Measurements from ENCODE around the gene HDAC9. TPM values are rescaled to one million over a fixed set of nuclear protein-coding genes. Genes with fewer than 3 reads are reported as not detected.
A peak's percentile ranks its signal among the peaks of the same experiment; 100 is the strongest.

The HDAC9 gene
- total RNA-seq, 4 donors from 2014 or later: 54.8 to 96.2 (median 87.2) TPM

DNA sequence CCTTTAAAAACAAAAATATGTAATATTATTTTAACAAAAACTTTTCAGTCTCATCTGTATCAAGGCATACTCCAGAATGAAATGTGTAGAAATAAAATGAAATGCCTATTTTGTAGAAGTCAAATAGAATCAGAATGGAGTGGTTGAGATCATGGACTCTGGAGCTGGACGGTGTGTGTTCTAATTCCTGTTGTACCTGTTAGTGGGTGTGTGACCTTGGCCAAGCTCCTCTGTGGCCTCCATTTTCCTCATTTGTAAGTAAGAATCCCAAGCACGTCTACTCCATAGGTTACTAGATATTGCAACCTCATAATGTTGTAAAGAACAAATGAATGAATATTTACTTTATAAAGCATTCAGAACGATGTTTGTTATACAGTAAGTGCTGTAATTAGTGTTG lies 74.9 kb downstream of the HDAC9 start:
- TF ChIP-seq, protein P1, sequence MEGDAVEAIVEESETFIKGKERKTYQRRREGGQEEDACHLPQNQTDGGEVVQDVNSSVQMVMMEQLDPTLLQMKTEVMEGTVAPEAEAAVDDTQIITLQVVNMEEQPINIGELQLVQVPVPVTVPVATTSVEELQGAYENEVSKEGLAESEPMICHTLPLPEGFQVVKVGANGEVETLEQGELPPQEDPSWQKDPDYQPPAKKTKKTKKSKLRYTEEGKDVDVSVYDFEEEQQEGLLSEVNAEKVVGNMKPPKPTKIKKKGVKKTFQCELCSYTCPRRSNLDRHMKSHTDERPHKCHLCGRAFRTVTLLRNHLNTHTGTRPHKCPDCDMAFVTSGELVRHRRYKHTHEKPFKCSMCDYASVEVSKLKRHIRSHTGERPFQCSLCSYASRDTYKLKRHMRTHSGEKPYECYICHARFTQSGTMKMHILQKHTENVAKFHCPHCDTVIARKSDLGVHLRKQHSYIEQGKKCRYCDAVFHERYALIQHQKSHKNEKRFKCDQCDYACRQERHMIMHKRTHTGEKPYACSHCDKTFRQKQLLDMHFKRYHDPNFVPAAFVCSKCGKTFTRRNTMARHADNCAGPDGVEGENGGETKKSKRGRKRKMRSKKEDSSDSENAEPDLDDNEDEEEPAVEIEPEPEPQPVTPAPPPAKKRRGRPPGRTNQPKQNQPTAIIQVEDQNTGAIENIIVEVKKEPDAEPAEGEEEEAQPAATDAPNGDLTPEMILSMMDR (IDR thresholded peaks at IDR 0.05): no peak
- TF ChIP-seq POLR2A (IDR thresholded peaks at IDR 0.05): no peak
- H3K27me3 ChIP-seq: no peaks in the 10 kb centered on the region
- intact Hi-C loops (cut with DNase I; ENCODE audit: low total_unique reads): no loop called here
- no peak overlapping the region for H3K4me3 ChIP-seq
- H3K4me1 ChIP-seq: no peaks in the 10 kb centered on the region
- H3K36me3 ChIP-seq: no peaks in the 10 kb centered on the region
- no peaks in the 10 kb centered on the region for H3K9me3 ChIP-seq
- no peak for DNase-seq
- H3K27ac ChIP-seq: no peak overlapping the region

DNA sequence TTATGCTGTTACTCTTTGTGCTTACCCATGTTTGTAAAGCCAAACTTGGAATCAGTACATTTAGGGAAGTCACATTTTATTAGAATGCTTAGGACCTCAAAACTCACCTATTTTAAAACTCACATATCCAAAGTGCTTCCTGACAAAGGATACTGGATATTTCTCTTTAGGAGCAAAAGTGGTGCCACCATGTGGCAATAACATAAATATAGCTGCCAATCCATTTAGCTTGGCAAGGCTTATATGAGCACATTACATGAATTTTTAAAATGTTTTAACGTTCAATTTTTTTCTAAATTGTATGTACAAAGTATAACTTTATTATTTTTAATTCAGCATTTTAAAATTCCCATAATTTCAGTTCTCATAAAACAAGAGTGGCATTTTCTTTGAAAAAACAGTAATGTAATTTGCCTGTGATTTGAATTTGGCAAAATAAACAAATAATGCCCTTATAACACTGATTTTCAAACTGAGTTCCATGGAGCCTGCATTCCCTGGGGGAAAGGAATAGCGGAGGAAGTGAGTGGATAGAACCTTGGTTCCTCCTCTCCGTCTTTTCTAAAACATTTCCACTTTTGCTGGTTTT lies 75.4 kb downstream of the HDAC9 start:
- H3K4me3 ChIP-seq: no peak overlapping the region
- H3K4me1 ChIP-seq: no peaks in the 10 kb centered on the region

DNA sequence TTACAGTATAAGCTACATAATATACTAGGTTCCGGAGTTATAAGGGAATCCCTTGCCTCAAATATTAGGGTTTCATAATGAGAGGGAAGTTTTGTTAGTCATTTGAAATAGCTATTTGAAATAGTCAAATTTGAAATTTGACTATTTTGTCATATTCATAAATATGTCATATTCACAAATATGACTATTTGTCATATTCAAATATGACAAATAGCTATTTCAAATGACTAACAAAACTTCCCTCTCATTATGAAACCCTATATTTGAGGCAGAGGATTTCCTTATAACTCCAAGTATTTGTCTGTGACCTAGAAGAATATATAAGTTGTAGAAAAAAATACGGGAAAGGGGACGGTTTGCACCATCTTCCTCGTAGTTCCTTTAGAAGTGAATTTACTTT lies 76.6 kb downstream of the HDAC9 start:
- no peak for DNase-seq
- Histone ChIP-seq H3K4me3 (no peak overlapping the region), H3K4me1 (no peaks in the 10 kb centered on the region), H3K9me3 (no peaks in the 10 kb centered on the region), H3K27me3 (no peaks in the 10 kb centered on the region), H3K27ac (no peak overlapping the region), H3K36me3 (no peaks in the 10 kb centered on the region)
- intact Hi-C loops (cut with DNase I; ENCODE audit: low total_unique reads): no loop called here
- TF ChIP-seq, protein P1 (IDR thresholded peaks at IDR 0.05): no peak
- no peak for TF ChIP-seq POLR2A (IDR thresholded peaks at IDR 0.05)

More for the DNA sequence above, 75.4 kb downstream of the HDAC9 start:
- no peaks in the 10 kb centered on the region for H3K36me3 ChIP-seq
- DNase-seq: no peak
- no peak for TF ChIP-seq POLR2A (IDR thresholded peaks at IDR 0.05)
- TF ChIP-seq, protein P1 (IDR thresholded peaks at IDR 0.05): peak; percentile 41 to 56 (median 50)
- H3K9me3 ChIP-seq: no peaks in the 10 kb centered on the region
- no peaks in the 10 kb centered on the region for H3K27me3 ChIP-seq
- intact Hi-C loops (cut with DNase I; ENCODE audit: low total_unique reads): no loop called here
- no peak overlapping the region for H3K27ac ChIP-seq

DNA sequence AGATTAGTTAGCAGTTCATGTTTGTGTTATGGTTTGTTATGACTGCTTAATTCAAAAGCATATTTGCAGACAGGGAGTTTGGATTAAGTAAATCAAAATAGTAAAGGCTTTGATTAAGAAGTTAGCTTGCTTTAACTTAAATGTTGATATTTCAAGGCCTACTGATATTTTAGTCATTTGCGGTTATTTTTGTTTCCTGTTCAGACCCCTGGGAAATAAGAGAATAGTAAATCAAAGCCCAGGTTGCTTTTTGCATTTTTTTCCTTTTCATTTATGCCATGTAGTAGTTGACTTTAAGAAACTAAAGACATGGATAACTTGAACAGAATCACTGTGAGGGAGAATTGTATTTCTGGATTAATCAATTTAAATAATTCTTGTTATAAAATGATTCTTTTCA lies 77.3 kb downstream of the HDAC9 start:
- Histone ChIP-seq H3K4me3 (no peak overlapping the region), H3K27me3 (no peaks in the 10 kb centered on the region), H3K9me3 (no peaks in the 10 kb centered on the region), H3K36me3 (no peaks in the 10 kb centered on the region), H3K27ac (no peak overlapping the region), H3K4me1 (no peaks in the 10 kb centered on the region)
- no peak for DNase-seq
- no peak for TF ChIP-seq POLR2A (IDR thresholded peaks at IDR 0.05)
- TF ChIP-seq, protein P1 (IDR thresholded peaks at IDR 0.05): no peak
- intact Hi-C loops (cut with DNase I; ENCODE audit: low total_unique reads): no loop called here

DNA sequence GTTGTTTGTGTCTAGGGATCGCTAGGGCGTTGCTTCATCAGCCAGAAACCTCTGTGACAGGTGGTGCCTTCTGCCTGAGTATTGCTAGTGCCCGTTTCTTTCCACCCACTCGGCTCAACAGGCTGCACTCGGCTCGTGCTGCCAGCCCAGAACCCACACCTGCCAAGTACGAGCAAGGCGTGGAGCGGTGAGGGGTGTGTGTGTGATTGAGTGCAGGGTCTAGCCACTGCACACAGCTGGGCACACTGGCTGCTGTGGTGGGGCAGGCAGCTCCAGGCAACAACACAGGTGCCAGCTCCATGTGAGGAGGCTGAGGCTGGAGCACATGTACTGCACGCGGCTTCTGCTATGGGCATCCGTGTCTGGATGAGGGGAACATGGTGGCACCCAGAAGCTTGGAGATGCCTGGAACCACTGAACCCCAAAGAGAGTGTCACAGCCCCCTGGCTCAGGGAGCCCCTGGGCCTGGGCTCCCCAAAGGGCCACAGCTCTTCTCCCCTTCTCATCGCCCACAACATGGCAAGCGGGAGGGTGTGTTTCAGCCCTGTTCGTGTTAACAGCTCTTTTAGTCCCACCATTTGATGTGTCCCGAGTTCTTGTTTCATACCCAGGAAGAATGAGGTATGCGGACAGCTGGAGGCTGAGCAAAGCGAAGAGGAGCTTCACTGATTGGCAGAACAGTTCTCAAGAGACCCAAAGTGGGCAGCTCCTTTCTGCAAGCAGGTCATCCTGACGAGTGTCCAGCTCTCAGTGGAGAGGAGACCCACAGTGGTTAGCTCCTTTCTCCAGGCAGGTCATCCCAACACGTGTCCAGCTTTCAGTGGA lies 78.1 kb downstream of the HDAC9 start:
- Histone ChIP-seq H3K27me3 (no peaks in the 10 kb centered on the region), H3K4me3 (no peak overlapping the region)
- intact Hi-C loops (cut with DNase I; ENCODE audit: low total_unique reads): no loop called here

More for the DNA sequence above, 78.1 kb downstream of the HDAC9 start:
- no peak for DNase-seq
- H3K36me3 ChIP-seq: no peaks in the 10 kb centered on the region
- no peaks in the 10 kb centered on the region for H3K9me3 ChIP-seq
- no peak overlapping the region for H3K27ac ChIP-seq
- TF ChIP-seq POLR2A (IDR thresholded peaks at IDR 0.05): no peak
- TF ChIP-seq, protein P1 (IDR thresholded peaks at IDR 0.05): no peak
- H3K4me1 ChIP-seq: no peaks in the 10 kb centered on the region
